ENCODE results near the gene L3MBTL3.
A peak's percentile ranks its signal among the peaks of the same experiment; 100 is the strongest.
"Not testable (repeated sequence)": the region's sequence is repeated elsewhere in the genome, so short reads cannot be mapped to it uniquely, and the experiment has no call there.

The L3MBTL3 gene

DNA sequence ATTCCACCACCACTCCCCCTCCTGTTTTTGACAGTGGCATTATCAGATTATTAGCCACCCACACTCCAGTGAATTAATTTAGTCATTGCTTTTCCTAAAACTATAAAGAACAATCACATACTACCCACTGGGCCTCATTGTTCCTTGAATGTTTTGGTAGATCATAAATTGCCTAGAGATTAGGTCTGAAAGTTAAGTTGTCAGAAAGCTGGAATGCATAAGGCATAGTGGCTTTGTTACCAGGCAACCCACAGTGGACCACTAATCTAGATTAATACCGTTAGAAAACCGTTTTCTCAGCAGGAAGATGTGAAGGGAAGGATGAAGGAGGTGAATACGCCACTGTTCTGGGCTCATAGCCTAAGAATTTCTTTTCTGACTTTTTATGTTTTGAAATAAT is 128.7 kb downstream of the L3MBTL3 start:
- no peak for DNase-seq

DNA sequence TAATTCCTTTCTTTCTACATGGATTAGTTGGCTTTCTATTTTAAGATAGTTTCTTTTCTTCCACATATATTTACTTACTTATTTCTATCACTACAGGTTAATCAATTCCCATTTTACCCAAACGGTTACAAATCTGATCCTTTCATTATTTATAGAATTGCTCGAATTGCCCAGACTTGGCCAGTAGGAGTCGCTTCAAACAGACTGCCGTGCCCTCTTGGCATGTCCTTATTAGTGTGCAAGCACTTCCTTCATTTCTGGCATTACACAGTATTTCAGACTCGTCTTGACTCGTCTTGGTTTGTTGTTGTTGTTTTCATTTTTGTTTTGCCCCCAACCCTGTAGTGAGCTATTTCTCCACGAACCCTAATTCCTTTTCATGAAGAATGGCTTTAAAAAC is 129.8 kb downstream of the L3MBTL3 start:
- no peak for DNase-seq

DNA sequence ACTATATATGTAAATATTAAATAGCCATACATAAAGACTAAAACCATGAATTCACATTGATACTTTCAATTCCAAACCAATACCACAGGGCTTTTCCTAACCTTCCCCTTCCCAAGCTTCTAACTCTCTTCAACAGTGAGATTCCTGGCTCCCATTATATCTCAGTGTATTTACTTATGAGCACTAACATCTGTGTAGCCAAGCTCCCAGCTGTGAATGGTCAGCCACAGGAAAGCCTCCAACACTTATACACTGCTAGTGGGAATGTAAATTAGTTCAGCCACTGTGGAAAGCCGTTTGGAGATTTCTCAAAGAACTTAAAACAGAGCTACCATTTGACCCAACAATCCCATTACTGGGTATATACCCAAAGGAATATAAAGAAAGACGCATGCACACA is 130.6 kb downstream of the L3MBTL3 start:
- DNase-seq = not testable (repeated sequence)

DNA sequence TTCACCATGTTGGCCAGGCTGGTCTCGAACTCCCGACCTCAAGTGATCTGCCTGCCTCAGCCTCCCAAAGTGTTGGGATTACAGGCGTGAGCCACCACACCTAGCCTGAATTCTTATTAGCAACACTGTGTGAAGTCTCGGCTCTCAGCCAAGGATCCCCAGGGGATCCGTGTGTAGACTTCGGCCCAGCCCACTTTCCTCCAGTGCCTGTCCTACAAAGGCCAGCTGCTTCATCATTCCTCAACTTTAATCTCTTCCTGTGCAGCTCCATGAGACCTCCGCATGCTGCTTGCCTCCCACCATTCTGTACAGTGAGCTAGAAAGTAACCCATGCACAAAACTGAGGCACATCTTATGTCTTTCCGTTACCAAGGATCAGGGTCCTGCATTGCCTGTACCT is 132.5 kb downstream of the L3MBTL3 start:
- no peak for DNase-seq

DNA sequence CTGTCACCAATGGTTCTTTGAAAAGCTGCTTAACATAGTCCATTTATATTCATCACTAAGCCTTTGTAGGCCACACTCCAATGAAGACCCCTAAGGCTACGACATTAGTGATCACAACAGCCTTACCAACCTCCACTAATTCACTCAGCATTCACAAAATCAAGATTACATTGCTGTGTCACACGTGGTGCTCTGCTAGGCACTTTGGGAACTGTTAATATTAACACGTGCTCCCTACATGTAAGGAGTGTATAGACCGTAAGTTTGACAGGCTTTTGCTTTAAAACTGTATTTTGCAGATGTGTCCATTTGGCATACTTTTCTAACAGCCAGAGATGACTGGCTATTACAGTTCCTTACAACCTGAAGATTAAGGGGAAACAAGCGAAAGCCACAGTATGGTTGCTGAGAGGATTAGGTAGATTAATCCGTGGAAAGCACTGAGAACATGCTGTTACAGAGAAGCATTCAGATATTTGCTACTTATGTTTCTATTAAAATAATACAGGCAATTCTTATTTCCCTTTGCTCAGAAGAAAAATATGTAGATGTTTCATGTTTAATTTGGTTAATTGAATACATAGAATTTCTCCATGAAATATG is 134.6 kb downstream of the L3MBTL3 start:
- no peak for DNase-seq

DNA sequence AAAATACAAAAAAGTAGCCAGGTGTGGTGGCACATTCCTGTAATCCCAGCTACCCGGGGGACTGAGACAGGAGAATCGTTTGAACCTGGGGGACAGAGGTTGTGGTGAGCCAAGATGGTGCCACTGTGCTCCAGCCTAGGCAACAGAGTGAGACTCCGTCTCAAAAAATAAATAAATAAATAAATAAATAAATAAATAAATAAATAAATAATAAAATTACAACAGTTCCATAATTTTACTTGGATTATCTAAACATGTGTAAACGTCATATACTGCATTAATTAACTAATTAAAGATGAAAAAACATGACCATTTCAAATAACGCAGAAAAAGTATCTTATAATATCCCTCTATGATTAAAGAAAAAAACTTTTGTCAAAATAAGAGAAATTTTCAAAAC is 138.5 kb downstream of the L3MBTL3 start:
- DNase-seq = no peak

DNA sequence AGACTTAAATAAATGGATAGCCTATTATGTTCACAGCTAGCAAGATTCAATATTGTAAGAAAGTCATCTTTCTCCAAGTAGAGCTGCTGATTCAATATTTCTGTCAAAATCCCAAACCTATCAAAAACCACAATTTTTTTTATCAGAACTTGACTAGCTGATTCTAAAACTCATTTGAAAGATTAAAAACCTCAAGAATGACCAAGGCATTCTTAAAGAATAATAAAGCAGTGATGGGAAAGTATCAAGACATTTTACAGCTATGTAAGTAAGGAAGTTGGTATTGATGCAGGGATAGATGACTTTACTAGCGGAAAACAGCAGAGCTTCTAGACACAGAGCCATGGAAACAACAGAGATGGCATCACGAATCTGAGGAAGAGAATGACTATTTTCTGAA is 139.7 kb downstream of the L3MBTL3 start:
- no peak for DNase-seq

DNA sequence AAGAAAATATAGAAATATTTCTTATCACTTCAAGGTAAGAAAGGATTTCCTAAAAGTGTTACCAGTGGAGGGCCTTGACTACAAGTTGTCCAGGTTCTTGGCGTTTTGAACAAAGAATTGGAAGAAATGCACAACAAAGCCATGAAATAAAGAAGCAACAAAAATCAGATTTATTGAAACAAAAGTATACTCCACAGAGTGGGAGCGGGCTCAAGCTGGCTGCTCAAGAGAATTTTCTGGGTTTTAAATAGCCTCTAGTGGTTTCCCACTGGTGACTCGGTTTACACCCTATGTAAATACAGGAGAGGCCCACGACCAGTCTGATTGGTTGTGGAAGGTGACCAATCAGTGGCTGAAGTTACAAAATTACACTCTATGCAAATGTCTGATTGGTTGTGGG is 140.2 kb downstream of the L3MBTL3 start:
- no peak for DNase-seq

DNA sequence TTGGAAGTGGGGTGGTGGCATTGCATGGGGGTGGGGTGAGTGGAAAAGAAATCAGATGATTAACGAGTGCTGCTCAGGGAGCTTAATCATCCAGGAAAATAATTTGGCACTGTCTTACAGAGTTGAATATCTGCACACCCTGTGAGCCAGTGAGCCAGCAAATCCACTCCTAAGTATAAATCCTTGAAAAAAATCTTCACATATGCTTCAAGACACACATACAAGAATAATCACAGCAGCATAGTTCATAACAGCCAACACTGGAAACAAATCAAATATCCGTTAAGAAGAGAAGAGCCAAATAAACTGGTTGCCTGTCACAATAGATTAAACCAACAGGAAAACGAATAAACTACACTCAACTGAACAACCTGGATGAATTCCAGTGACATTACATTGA is 141.6 kb downstream of the L3MBTL3 start:
- DNase-seq = no peak

DNA sequence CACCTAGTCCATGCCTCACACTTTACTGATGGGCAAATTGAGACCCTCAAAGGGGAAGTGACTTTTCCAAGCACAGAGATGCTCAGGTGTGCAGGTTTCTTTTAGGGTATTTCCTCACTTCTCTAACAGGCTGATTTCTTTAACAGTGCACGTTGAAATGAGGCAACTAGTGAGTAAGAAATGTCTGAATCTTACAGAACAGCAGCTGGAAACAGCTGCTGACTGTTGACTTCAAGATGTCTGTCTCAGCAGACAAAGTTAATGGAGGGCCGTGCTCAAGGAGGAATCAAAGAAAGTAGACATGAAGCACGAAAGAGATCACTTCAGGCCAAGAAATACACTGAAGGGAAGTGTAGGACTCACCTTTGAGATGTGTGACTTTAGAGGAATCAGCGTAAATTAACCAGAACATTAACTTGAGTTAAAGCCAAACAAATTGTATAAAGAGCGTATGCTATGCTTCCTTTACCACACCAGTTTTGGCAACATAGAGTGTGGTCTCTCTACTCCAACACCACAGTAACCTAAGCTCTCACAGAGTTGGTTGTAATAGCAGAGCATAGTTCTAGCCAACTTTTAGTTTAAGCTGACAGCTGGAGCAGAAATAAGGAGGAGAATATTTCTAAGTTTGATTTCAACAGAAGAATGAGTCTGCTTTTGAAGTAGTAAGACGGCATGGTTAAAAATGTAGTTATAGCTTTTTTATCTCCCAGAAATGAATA is 143.5 kb downstream of the L3MBTL3 start:
- no peak for DNase-seq

DNA sequence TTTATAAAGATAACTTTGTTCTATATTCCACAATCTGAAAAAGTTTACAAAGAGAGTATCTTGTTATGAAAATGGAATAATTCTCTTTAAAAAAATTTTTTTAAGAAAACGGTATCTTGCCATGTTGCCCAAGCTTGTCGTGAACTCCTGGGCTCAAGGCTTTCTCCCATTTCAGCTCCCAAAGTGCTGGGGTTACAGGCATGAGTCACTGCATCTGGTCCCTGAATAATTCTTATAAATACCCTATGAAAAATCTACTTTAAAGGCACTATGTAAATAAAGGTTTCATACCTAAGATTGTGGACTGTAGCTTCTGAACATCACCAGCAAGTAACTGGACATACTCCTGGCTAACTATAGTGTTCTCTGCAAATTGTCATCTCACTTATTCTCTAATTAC is 144.0 kb downstream of the L3MBTL3 start:
- no peak for DNase-seq

DNA sequence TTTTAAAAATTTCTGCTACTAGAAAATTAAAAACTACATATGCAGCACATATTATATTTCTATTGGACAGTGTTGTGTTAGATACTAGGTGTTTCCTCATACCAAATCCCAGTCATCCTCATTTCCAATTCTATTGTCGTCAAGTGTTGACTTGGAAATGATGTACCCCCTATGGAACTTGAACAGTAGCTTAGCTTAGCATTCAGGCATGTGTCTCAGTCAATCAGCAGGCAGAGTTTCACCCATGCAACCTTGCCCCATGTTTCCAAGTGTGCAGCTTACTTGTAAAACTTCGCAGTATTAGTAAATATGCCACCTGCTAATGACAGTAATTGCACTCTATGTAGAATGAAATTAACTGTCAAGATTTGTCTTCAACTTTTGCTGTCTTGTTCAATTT is 144.9 kb downstream of the L3MBTL3 start:
- DNase-seq = no peak

DNA sequence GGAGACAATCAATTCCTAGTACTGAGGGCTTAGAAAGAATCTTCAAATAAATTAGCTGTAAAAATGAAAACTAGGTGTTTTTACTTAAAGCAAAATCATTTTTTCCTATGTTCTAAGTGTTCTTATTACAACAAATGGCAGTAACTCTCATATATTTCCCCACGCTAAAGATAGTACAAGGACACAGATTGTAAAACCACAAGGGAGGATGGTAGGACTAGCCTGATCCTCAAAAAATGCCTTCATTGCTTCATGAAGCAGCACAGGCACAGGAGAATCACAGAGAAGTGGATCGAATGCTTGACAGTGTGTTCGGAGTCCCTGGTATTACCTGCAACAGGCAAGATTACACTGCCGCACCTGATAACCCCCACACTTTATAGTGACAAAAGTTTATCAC is 145.9 kb downstream of the L3MBTL3 start:
- no peak for DNase-seq

DNA sequence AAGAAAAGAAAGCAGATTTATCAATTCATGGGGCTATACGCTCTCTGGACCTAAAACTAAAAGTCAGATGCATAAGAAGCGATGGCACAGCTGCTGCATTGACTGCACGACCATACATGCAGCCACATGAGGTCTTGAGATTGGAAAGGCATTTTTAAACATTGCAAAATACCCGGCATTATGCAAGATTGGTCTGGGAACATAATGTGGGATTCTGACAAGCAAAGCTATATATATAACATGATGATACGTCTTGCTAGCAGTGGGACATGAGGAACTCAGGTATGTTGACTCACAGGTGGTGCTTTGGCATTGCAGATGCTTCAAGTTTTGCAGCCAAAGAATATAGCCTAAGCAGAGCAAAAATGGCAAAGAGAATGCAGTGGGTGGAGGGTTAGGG is 149.3 kb downstream of the L3MBTL3 start:
- no peak for DNase-seq

DNA sequence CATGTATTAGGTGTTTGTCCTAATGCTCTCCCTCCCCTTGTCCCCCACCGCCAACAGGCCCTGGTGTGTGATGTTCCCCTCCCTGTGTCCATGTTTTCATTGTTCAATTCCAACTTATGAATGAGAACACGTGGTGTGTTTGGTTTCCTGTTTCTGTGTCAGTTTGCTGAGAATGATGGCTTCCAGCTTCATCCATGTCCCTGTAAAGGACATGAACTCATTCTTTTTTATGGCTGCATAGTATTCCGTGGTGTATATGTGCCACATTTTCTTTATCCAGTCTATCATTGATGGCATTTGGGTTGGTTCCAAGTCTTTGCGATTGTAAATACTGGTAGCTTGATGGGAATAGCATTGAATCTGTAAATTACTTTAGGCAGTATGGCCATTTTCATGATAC is 151.8 kb downstream of the L3MBTL3 start:
- not testable (repeated sequence) for DNase-seq

DNA sequence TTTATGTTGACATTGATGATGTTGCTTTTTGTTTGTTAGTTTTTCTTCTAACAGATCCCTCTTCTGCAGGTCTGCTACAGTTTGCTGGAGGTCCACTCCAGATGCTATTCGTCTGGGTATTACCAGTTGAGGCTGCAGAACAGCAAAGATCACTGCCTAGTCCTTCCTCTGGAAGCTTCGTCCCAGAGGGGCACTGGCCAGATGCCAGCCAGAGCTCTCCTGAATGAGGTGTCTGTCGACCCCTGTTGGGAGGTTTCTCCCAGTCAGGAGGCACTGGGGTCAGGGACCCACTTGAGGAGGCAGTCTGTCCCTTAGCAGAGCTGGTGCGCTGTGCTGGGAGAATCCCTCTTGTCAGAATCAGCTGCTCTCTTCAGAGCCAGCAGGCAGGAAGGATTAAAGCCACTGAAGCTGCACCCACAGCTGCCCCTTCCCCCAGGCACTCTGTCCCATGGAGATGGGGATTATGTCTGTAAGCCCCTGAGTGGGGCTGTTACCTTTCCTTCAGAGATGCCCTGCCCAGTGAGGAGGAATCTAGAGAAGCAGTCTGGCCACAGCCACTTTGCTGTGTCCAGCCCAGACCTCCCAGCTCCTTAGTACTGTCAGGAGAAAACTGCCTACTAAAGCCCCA is 155.1 kb downstream of the L3MBTL3 start:
- DNase-seq = not testable (repeated sequence)

DNA sequence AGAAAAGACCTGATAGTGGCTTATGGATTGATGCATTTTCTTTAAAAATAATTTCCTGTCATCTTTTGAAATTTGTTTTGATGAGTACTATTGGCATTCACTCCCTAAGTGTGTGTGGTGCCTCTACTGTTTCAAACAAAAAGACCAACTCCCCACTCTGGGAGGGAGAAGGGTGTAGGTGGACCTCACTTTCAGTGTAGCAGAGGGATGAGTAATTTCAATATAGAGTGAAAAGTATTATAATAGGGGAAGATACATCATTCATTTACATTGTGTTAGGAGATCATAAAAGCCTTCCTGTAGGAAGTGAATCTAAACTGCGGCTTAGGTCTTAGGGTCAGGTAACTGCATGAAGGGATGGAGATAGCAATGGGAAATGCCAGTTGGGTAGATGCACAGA is 158.0 kb downstream of the L3MBTL3 start:
- DNase-seq = no peak

DNA sequence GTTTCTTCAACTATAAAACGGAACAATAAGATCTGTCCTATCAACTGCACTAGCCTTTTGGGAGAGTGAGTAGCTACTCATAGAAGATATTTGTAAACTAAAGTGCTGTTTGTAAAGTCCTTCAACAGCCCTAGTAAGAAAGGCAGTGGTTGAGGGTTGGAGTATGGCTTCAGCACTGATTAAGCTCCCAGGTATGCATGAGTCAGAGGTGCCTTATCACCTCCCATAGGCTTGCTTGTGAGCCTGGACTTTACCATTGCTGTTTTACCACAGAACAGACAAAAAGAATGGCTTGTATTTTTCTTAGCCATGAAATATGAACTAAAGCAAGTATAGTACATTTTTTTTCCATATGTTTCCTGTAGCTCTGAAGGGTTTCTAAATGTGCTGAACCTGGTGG is 160.3 kb downstream of the L3MBTL3 start:
- no peak for DNase-seq

DNA sequence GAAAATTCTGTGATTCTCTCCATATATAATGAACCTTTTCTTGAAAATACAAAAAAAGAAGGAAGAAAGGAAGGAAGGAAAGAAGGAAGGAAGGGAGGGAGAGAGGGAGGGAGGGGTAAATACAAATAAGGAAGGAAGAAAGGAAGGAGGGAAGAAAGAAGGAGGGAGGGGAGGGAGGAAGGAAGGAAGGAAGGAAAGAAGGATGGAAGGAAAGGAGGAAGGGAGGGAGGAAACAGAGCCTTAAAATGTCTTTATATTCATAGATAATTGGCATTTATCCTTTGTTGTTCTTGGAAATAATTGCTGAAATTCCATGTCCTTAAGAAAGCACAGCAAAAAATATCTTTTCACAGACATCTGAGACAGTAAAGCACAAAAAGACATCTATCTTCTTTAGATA is 164.1 kb downstream of the L3MBTL3 start:
- DNase-seq = no peak

DNA sequence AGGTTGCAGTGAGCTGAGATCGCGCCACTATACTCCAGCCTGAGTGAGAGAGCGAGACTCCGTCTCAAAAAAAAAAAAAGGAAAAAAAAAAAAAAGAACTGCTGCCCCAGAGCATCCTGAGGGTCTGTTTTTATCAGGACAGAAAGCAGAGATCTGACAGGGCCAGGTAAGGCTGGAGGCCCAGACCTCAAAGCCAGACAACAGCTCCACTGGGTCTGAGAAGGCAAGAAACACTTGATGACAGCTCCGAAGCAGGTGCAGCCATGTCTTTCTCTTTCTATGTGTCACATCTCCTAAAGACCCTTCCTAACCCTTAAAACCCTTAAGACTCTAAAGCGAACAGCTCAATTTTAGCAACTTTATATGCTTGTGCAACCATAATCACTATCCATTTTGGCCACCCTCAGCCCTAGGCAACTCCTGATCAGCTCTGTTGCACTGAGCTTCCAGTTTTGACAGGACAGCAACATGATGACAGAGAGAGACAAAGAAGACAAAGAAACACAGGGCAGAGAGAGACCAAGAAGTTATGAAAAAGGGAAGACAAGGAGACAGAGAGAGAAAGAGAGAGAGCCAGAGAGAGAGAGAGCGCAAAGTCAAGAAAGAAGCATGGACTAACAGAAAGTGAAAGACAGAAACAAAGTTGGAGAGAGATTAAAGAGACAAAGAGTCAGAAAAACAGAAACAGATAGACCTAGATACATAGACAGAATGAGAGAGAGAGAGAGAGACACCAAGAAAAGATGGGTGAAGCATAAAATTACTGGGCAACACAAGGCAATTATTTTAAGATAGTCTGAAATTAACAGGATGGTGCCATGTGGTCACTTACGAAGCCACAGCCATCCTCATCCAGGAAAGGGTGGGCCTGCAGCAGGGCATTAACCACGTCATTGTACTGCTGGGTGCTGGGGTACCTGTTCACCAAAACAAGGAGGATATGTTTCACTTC is 165.2 kb downstream of the L3MBTL3 start:
- DNase-seq = peak; percentile 32

DNA sequence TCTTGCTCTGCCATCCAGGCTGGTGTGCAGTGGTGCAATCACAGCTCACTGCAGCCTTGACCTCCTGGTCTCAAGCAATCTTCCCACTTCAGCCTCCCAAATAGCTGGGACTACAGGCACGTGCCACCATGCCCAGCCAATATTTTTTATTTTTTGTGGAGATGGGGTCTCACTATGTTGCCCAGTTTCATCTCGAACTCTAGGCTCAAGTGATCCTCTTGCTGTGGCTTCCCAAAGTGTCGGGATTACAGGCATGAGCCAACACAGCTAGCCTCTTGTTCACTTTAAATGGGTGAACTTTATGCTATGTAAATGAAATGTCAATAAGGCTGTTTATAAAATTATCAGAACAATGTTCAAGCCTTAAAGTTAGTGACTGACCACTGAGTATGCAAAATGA is 167.3 kb downstream of the L3MBTL3 start:
- no peak for DNase-seq

DNA sequence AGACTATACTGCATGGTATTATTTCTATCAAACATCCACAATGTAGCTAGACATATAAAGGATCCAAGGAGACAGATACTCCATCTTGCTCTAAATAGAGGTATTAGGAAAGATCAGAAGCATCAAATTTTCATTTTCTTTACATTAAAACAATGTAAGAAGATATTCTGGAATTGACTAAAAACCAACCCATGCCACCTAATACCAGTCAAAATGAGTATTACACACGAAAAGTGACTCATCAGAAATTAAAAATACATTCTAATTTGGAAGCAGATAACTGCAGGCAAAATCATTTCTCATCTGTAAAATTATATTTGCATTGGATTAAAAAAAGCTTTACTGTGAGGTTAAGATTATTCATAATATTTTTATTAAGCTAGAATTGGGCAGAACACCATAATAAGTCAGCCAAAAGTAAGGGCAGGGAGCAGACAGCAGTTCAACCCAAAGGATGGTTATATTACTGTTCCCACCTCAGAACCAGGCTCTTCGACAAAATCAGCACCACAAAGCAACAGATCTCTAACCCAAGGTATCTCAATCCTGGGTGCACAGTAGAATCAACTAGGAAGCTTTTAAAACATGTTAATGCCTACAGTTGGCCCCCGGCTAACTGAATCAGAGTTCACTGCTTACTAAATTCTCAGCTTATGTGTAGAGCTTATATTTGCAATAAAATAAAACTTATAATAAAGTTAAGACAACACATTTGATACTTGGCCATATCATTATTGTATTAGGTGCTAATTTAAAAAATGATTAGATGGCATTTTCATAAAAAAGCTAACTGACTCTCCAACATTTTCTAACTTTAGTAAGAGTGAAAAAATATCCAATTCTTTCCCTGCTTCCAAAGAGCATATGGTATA is 169.2 kb downstream of the L3MBTL3 start:
- DNase-seq = no peak

Data from CD4-positive, alpha-beta T cell treated with Interferon gamma for 1 hour (primary cell).